WTC11 (cell line): ENCODE data around the gene TPT1.

Experiments used
- CTCF ChIP-seq: fragments of 200-600 bp; IDR thresholded peaks from 2 replicates; pipeline ENCODE4 v1.8.0; 2022; ENCODE audit warnings: antibody characterized with exemption
- E2F4 ChIP-seq: sonication (generic); formaldehyde crosslinking; IDR thresholded peaks from 2 replicates; pipeline ENCODE4 v1.8.1; 2022; ENCODE audit warnings: low read depth, mild to moderate bottlenecking, moderate library complexity, missing genetic modification reagents, borderline replicate concordance
- ETV6 ChIP-seq: sonication (generic); formaldehyde crosslinking; IDR thresholded peaks from 2 replicates; pipeline ENCODE4 v1.8.1; 2022; ENCODE audit warnings: mild to moderate bottlenecking, missing genetic modification reagents
- PRRX2 ChIP-seq: fragments of 250-450 bp; sonication (Bioruptor Pico); IDR thresholded peaks from 2 replicates; pipeline ENCODE4 v1.8.0; 2021; ENCODE audit warnings: mild to moderate bottlenecking
- ZNF232 ChIP-seq: sonication (generic); formaldehyde crosslinking; IDR thresholded peaks from 2 replicates; pipeline ENCODE4 v1.8.0; 2022; ENCODE audit warnings: mild to moderate bottlenecking, missing genetic modification reagents

GRCh38 chr13:45310341-45311131 lies 30.4 kb downstream of the TPT1 start:
- TF ChIP-seq CTCF, result no peak
- TF ChIP-seq PRRX2, result no peak
- TF ChIP-seq E2F4 (CRISPR knock-in tag), result no peak
- no peak for TF ChIP-seq ZNF232 (CRISPR knock-in tag)
- no peak for TF ChIP-seq ETV6 (CRISPR knock-in tag)
